ENCODE data around the gene CLPX.
A peak's percentile ranks its signal among the peaks of the same experiment; 100 is the strongest.

Gene CLPX

GRCh38 chr15:65211482-65211982, 26.4 kb upstream of the CLPX start:
- no peaks in the 10 kb centered on the region for H3K36me3 Mint-ChIP-seq
- H3K9me3 Mint-ChIP-seq = no peaks in the 10 kb centered on the region
- H3K4me1 Mint-ChIP-seq = no peaks in the 10 kb centered on the region
- DNase-seq (ENCODE audit: low spot score in 2 of 2) (no peak), ATAC-seq (no peak)
- H3K27ac Mint-ChIP-seq = no peak overlapping the region
- H3K4me3 Mint-ChIP-seq = no peak overlapping the region

GRCh38 chr15:65210770-65211481, 25.8 kb upstream of the CLPX start, which contains the start of gene CILP:
CILP (minus strand) TSS chr15:65211473; CDS start chr15:65209755, 1,718 bp downstream.
- ATAC-seq (no peak), DNase-seq (ENCODE audit: low spot score in 2 of 2) (no peak)
- Mint-ChIP-seq H3K36me3 (no peaks in the 10 kb centered on the region), H3K4me3 (no peak within 1 kb of the TSS), H3K27ac (no peak within 1 kb of the TSS), H3K4me1 (no peaks in the 10 kb centered on the region), H3K9me3 (no peaks in the 10 kb centered on the region)

- H3K27ac Mint-ChIP-seq = no peak overlapping the region
- DNase-seq (ENCODE audit: low spot score in 2 of 2) = no peak
- H3K4me3 Mint-ChIP-seq = no peak overlapping the region
- no peaks in the 10 kb centered on the region for H3K9me3 Mint-ChIP-seq
- H3K4me1 Mint-ChIP-seq = no peaks in the 10 kb centered on the region
- no peak for ATAC-seq
- no peaks in the 10 kb centered on the region for H3K36me3 Mint-ChIP-seq
These were observed 24.8 kb upstream of the CLPX start for GRCh38 chr15:65209701-65210643.

- Mint-ChIP-seq H3K36me3 (no peaks in the 10 kb centered on the region), H3K27ac (no peak overlapping the region), H3K4me1 (no peaks in the 10 kb centered on the region), H3K4me3 (no peak overlapping the region), H3K9me3 (no peaks in the 10 kb centered on the region)
- no peak for DNase-seq (ENCODE audit: low spot score in 2 of 2)
- no peak for ATAC-seq
These were observed 23.5 kb upstream of the CLPX start for GRCh38 chr15:65208647-65209046.

- peak overlapping the region; percentile 29 for H3K27ac Mint-ChIP-seq
- no peaks in the 10 kb centered on the region for H3K36me3 Mint-ChIP-seq
- H3K9me3 Mint-ChIP-seq = no peaks in the 10 kb centered on the region
- DNase-seq (ENCODE audit: low spot score in 2 of 2) = no peak
- H3K4me3 Mint-ChIP-seq = no peak overlapping the region
- no peaks in the 10 kb centered on the region for H3K4me1 Mint-ChIP-seq
- ATAC-seq = no peak
These were observed 22.2 kb upstream of the CLPX start for GRCh38 chr15:65207280-65207840.

GRCh38 chr15:65206750-65207149, 21.6 kb upstream of the CLPX start:
- Mint-ChIP-seq H3K27ac (peak overlapping the region; percentile 29), H3K4me3 (no peak overlapping the region), H3K4me1 (no peaks in the 10 kb centered on the region), H3K36me3 (no peaks in the 10 kb centered on the region), H3K9me3 (no peaks in the 10 kb centered on the region)
- ATAC-seq (no peak), DNase-seq (ENCODE audit: low spot score in 2 of 2) (no peak)

- Mint-ChIP-seq H3K4me3 (no peak overlapping the region), H3K4me1 (no peaks in the 10 kb centered on the region), H3K36me3 (no peaks in the 10 kb centered on the region), H3K9me3 (no peaks in the 10 kb centered on the region), H3K27ac (no peak overlapping the region)
- DNase-seq (ENCODE audit: low spot score in 2 of 2) (no peak), ATAC-seq (no peak)
These were observed 20.0 kb upstream of the CLPX start for GRCh38 chr15:65204931-65205660.

GRCh38 chr15:65204236-65204930, 19.2 kb upstream of the CLPX start:
- Mint-ChIP-seq H3K36me3 (no peaks in the 10 kb centered on the region), H3K4me3 (no peak overlapping the region), H3K4me1 (no peaks in the 10 kb centered on the region), H3K27ac (no peak overlapping the region), H3K9me3 (no peaks in the 10 kb centered on the region)
- ATAC-seq (no peak), DNase-seq (ENCODE audit: low spot score in 2 of 2) (no peak)

- H3K9me3 Mint-ChIP-seq = no peaks in the 10 kb centered on the region
- no peaks in the 10 kb centered on the region for H3K36me3 Mint-ChIP-seq
- ATAC-seq = no peak
- H3K4me3 Mint-ChIP-seq = no peak overlapping the region
- no peaks in the 10 kb centered on the region for H3K4me1 Mint-ChIP-seq
- H3K27ac Mint-ChIP-seq = no peak overlapping the region
- DNase-seq (ENCODE audit: low spot score in 2 of 2) = no peak
These were observed 16.8 kb upstream of the CLPX start for GRCh38 chr15:65201918-65202317.

GRCh38 chr15:65198571-65198970, 13.4 kb upstream of the CLPX start:
- ATAC-seq = no peak
- no peak for DNase-seq (ENCODE audit: low spot score in 2 of 2)
- Mint-ChIP-seq H3K36me3 (no peaks in the 10 kb centered on the region), H3K9me3 (no peaks in the 10 kb centered on the region), H3K4me3 (no peak overlapping the region), H3K27ac (no peak overlapping the region), H3K4me1 (no peaks in the 10 kb centered on the region)

GRCh38 chr15:65197337-65197645, 12.1 kb upstream of the CLPX start:
- Mint-ChIP-seq H3K36me3 (no peaks in the 10 kb centered on the region), H3K27ac (no peak overlapping the region), H3K4me3 (no peak overlapping the region), H3K9me3 (no peaks in the 10 kb centered on the region), H3K4me1 (no peaks in the 10 kb centered on the region)
- no peak for ATAC-seq
- no peak for DNase-seq (ENCODE audit: low spot score in 2 of 2)

GRCh38 chr15:65196637-65197336, 11.6 kb upstream of the CLPX start:
- DNase-seq (ENCODE audit: low spot score in 2 of 2) (no peak), ATAC-seq (peak; percentile 24)
- no peak overlapping the region for H3K27ac Mint-ChIP-seq
- no peaks in the 10 kb centered on the region for H3K4me1 Mint-ChIP-seq
- H3K36me3 Mint-ChIP-seq = no peaks in the 10 kb centered on the region
- no peaks in the 10 kb centered on the region for H3K9me3 Mint-ChIP-seq
- H3K4me3 Mint-ChIP-seq = no peak overlapping the region

- H3K27ac Mint-ChIP-seq = no peak overlapping the region
- H3K4me3 Mint-ChIP-seq = no peak overlapping the region
- no peaks in the 10 kb centered on the region for H3K36me3 Mint-ChIP-seq
- no peaks in the 10 kb centered on the region for H3K9me3 Mint-ChIP-seq
- DNase-seq (ENCODE audit: low spot score in 2 of 2) (no peak), ATAC-seq (no peak)
- no peaks in the 10 kb centered on the region for H3K4me1 Mint-ChIP-seq
These were observed 10.4 kb upstream of the CLPX start for GRCh38 chr15:65195548-65195923.

- no peak overlapping the region for H3K4me3 Mint-ChIP-seq
- no peaks in the 10 kb centered on the region for H3K36me3 Mint-ChIP-seq
- ATAC-seq = no peak
- DNase-seq (ENCODE audit: low spot score in 2 of 2) = no peak
- H3K9me3 Mint-ChIP-seq = no peaks in the 10 kb centered on the region
- no peak overlapping the region for H3K27ac Mint-ChIP-seq
- no peaks in the 10 kb centered on the region for H3K4me1 Mint-ChIP-seq
These were observed 9.8 kb upstream of the CLPX start for GRCh38 chr15:65194826-65195547.
